Measurements from ENCODE around the gene NTNG1. TPM values are rescaled to one million over a fixed set of nuclear protein-coding genes. Genes with fewer than 3 reads are reported as not detected.

The NTNG1 gene
- total RNA-seq, 1 donor from 2014 or later, result 19.7 TPM

- DNase-seq (ENCODE audit: extremely low spot score, unreplicated experiment), result no peak
- H3K27me3 Mint-ChIP-seq, result no peaks in the 10 kb centered on the region
- no peak overlapping the region for H3K4me3 Mint-ChIP-seq
- no peaks in the 10 kb centered on the region for H3K36me3 Mint-ChIP-seq
- TF ChIP-seq CTCF (conservative IDR thresholded peaks at IDR 0.05), result no peak
- peaks cover 6% of the 10 kb centered on the region for H3K4me1 Mint-ChIP-seq (ENCODE audit: unreplicated experiment)
- no peak overlapping the region for H3K27ac Mint-ChIP-seq
- H3K9me3 Mint-ChIP-seq, result peaks cover 4% of the 10 kb centered on the region
Observed at GRCh38 chr1:107433068-107433467, 292.2 kb downstream of the NTNG1 start.

GRCh38 chr1:107433635-107434360 is 293.0 kb downstream of the NTNG1 start:
- no peaks in the 10 kb centered on the region for H3K27me3 Mint-ChIP-seq
- peaks cover 6% of the 10 kb centered on the region for H3K4me1 Mint-ChIP-seq (ENCODE audit: unreplicated experiment)
- TF ChIP-seq CTCF (conservative IDR thresholded peaks at IDR 0.05), result no peak
- H3K36me3 Mint-ChIP-seq, result no peaks in the 10 kb centered on the region
- H3K4me3 Mint-ChIP-seq, result no peak overlapping the region
- no peak for DNase-seq (ENCODE audit: extremely low spot score, unreplicated experiment)
- peaks cover 3% of the 10 kb centered on the region for H3K9me3 Mint-ChIP-seq
- H3K27ac Mint-ChIP-seq, result no peak overlapping the region

GRCh38 chr1:107434361-107434693 is 293.5 kb downstream of the NTNG1 start:
- H3K36me3 Mint-ChIP-seq, result no peaks in the 10 kb centered on the region
- no peak overlapping the region for H3K4me3 Mint-ChIP-seq
- peaks cover 6% of the 10 kb centered on the region for H3K4me1 Mint-ChIP-seq (ENCODE audit: unreplicated experiment)
- H3K27ac Mint-ChIP-seq, result no peak overlapping the region
- no peaks in the 10 kb centered on the region for H3K9me3 Mint-ChIP-seq
- no peak for DNase-seq (ENCODE audit: extremely low spot score, unreplicated experiment)
- TF ChIP-seq CTCF (conservative IDR thresholded peaks at IDR 0.05), result no peak
- H3K27me3 Mint-ChIP-seq, result no peaks in the 10 kb centered on the region

- H3K4me1 Mint-ChIP-seq (ENCODE audit: unreplicated experiment), result peaks cover 14% of the 10 kb centered on the region
- no peaks in the 10 kb centered on the region for H3K9me3 Mint-ChIP-seq
- H3K4me3 Mint-ChIP-seq, result no peak overlapping the region
- no peak for DNase-seq (ENCODE audit: extremely low spot score, unreplicated experiment)
- no peaks in the 10 kb centered on the region for H3K36me3 Mint-ChIP-seq
- no peak overlapping the region for H3K27ac Mint-ChIP-seq
- H3K27me3 Mint-ChIP-seq, result no peaks in the 10 kb centered on the region
- no peak for TF ChIP-seq CTCF (conservative IDR thresholded peaks at IDR 0.05)
Observed at GRCh38 chr1:107436552-107437241, 295.9 kb downstream of the NTNG1 start.

- Mint-ChIP-seq H3K27me3 (no peaks in the 10 kb centered on the region), H3K4me3 (no peak overlapping the region), H3K27ac (no peak overlapping the region), H3K9me3 (no peaks in the 10 kb centered on the region), H3K4me1 (ENCODE audit: unreplicated experiment) (peaks cover 14% of the 10 kb centered on the region), H3K36me3 (no peaks in the 10 kb centered on the region)
- TF ChIP-seq CTCF (conservative IDR thresholded peaks at IDR 0.05), result no peak
- DNase-seq (ENCODE audit: extremely low spot score, unreplicated experiment), result no peak
Observed at GRCh38 chr1:107439567-107439966, 298.7 kb downstream of the NTNG1 start.
